ENCODE measurements around the gene VWA3A.

VWA3A gene

GRCh38 chr16:22206013-22206841, 113.9 kb downstream of the VWA3A start, which contains the start of gene EEF2K:
Gene EEF2K, plus strand, starts transcription at chr16:22206278. Its CDS starts 19,452 bp downstream, at chr16:22225730.
- peak; percentile 80 to 88 for DNase-seq
